AG04449 (cell line): ENCODE data around the gene PARP3.
A peak's percentile ranks its signal among the peaks of the same experiment; 100 is the strongest.
"Not testable (repeated sequence)": the region's sequence is repeated elsewhere in the genome, so short reads cannot be mapped to it uniquely, and the experiment has no call there.

Experiments used
- CTCF ChIA-PET: fragments of 350-600 bp; formaldehyde crosslinking; extraction: SDS; loops from one replicate; lab custom pipeline; 2021; ENCODE audit warnings: antibody characterized with exemption; lab: Yijun Ruan, JAX
- POLR2A ChIA-PET: fragments of 400-600, 350-600 bp; formaldehyde crosslinking; extraction: SDS; loops from one replicate; lab custom pipeline; 2020; ENCODE audit warnings: antibody characterized with exemption, inconsistent platforms; lab: Yijun Ruan, JAX
- DNase-seq: peaks from one replicate; pipeline ENCODE4 v3.0.0-alpha.2; 2010; ENCODE audit warnings: low read depth, low spot score
- H3K4me3 ChIP-seq: 2 replicates; pipeline ENCODE4 v1.5.1; 2011; ENCODE audit warnings: low read depth, mild to moderate bottlenecking, control low read depth, low read length
- CTCF ChIP-seq: IDR thresholded peaks from one replicate; pipeline ENCODE4 v1.5.1; 2011; ENCODE audit warnings: mild to moderate bottlenecking, moderate library complexity, low read length, control low read depth, inconsistent platforms; ENCODE audit not compliant: insufficient read depth; ENCODE audit errors: missing control alignments

The PARP3 gene

GRCh38 chr3:51992017-51992682 is 50.0 kb downstream of the PARP3 start:
- TF ChIP-seq CTCF, result no peak
- H3K4me3 ChIP-seq, result no peak overlapping the region
- ChIA-PET POLR2A (interaction anchor here (0.6 to 2.3 kb wide), 4 partner anchors 9 to 606 kb away, joined by 3 to 16 read pairs (median 5); partner anchors contain the start of genes ACY1, PARP3 and RRP9), CTCF (interaction anchor here (0.6 to 4.8 kb wide), 8 partner anchors 9 to 347 kb away, joined by 3 to 33 read pairs (median 4); partner anchors contain the start of genes ABHD14A, ACY1, PARP3 and RRP9)
- DNase-seq, result no peak

GRCh38 chr3:51993657-51994056 is 51.5 kb downstream of the PARP3 start:
- CTCF ChIA-PET, result interaction anchor here (0.8 to 4.8 kb wide), 5 partner anchors 8 to 151 kb away, joined by 3 to 33 read pairs (median 4); partner anchors contain the start of genes ABHD14A, ABHD14B and ACY1
- POLR2A ChIA-PET, result interaction anchor here (2.7 kb wide), 1 partner anchor 10 kb away, joined by 35 read pairs; the partner anchor contains the start of gene ACY1
- H3K4me3 ChIP-seq, DNase-seq: not testable (repeated sequence)

GRCh38 chr3:51994530-51994929 is 52.4 kb downstream of the PARP3 start:
- H3K4me3 ChIP-seq, result peak overlapping the region; percentile 92
- POLR2A ChIA-PET, result interaction anchor here (1.9 to 2.7 kb wide), 2 partner anchors 11 to 53 kb away, joined by 8 to 35 read pairs; partner anchors contain the start of genes ACY1, PARP3 and RRP9
- no peak for TF ChIP-seq CTCF
- no peak for DNase-seq
- CTCF ChIA-PET, result interaction anchor here (1.1 to 4.8 kb wide), 8 partner anchors 10 to 150 kb away, joined by 3 to 33 read pairs (median 10); partner anchors contain the start of genes ABHD14A, ABHD14B, ACY1 and RRP9

- peak within 1 kb of the TSS; percentile 92 for H3K4me3 ChIP-seq
- no peak for TF ChIP-seq CTCF
- POLR2A ChIA-PET, result interaction anchor here (0.6 to 2.7 kb wide), 17 partner anchors 9 to 606 kb away, joined by 3 to 35 read pairs (median 4); partner anchors contain the start of genes ABHD14B, ACY1, PARP3 and PCBP4
- CTCF ChIA-PET, result interaction anchor here (0.8 to 4.8 kb wide), 17 partner anchors 9 to 225 kb away, joined by 3 to 33 read pairs (median 4); partner anchors contain the start of genes ABHD14A, ABHD14B, ACY1 and RRP9
- peak; percentile 63 for DNase-seq
These were observed 53.4 kb downstream of the PARP3 start, which contains the start of gene RPL29 for GRCh38 chr3:51995346-51996163. Gene RPL29, minus strand, starts transcription at chr3:51995895. Its CDS starts 434 bp downstream, at chr3:51995461.

- no peak for DNase-seq
- ChIA-PET CTCF (interaction anchor here (1.1 to 2.3 kb wide), 8 partner anchors 23 to 148 kb away, joined by 3 to 13 read pairs (median 4); partner anchors contain the start of gene ABHD14B), POLR2A (interaction anchor here (0.7 kb wide), 1 partner anchor 148 kb away, joined by 4 read pairs; no protein-coding TSS in a partner anchor)
- H3K4me3 ChIP-seq, result no peak overlapping the region
- TF ChIP-seq CTCF, result no peak
These were observed 55.0 kb downstream of the PARP3 start for GRCh38 chr3:51997172-51997571.
